A172 (cell line): Measurements from ENCODE around the gene OR11G2. TPM values are rescaled to one million over a fixed set of nuclear protein-coding genes. Genes with fewer than 3 reads are reported as not detected.
"Not testable (repeated sequence)": the region's sequence is repeated elsewhere in the genome, so short reads cannot be mapped to it uniquely, and the experiment has no call there.

ENCODE experiments used
- DNase-seq: peaks from one replicate; pipeline ENCODE4 v3.0.0-alpha.2; 2015; ENCODE audit warnings: low spot score
- total RNA-seq: library from RNA; depleted of rRNA; stranded (reverse); fragments of >200 nt; shearing (Covaris generic); gene quantifications from 2 replicates; pipeline ENCODE4 v1.2.3, GENCODE V29; 2014; rRNA removed

Gene OR11G2
- total RNA-seq: not detected in 2 replicates

DNA sequence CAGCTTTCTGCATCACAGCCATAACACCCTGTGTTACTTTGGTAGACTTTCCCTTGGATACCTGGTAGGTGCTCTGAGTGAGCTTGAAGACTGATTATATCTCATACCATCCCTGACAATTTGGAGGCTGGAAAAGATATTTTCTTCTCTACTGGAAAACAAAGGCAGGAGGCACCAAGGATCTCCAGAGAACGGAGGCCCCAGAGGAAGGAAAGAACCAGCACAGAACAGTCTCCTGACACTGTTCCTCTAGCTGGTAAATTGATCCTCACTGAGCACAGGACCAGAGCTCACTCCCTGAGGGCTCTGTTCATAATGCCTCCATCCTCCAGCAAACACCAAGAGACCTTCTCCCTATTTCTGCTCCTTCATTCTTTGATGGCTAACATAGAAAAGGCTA, at the start of gene OR11G2:
TSS of gene OR11G2 (plus strand) at position 301 of the 400 bp plus-strand sequence. CDS start 6,542 bp downstream, outside the sequence.
- no peak for DNase-seq

DNA sequence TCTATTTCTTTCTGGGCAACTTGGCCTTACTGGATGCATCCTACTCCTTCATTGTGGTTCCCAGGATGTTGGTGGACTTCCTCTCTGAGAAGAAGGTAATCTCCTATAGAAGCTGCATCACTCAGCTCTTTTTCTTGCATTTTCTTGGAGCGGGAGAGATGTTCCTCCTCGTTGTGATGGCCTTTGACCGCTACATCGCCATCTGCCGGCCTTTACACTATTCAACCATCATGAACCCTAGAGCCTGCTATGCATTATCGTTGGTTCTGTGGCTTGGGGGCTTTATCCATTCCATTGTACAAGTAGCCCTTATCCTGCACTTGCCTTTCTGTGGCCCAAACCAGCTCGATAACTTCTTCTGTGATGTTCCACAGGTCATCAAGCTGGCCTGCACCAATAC, 46.8 kb upstream of the OR11G2 start:
- DNase-seq: no peak

DNA sequence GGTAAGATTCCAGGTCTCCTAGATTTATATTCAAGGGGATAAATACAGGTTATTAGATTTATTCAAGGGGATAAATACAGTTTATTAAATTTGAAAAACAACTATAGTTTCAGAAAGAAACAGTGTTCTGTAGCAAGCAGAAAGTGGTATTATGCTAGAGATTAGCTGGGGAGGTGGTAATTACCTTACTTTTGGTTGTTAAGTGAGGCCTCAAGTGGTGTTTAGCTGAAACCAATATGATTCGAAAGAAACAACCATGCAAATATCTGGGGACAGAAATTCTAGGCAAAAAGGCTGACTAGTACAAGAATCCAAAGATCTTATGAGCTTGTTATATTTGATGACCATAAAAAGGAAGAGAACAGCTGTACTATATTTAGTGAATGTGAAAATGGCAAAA, 45.9 kb upstream of the OR11G2 start:
- DNase-seq: no peak

DNA sequence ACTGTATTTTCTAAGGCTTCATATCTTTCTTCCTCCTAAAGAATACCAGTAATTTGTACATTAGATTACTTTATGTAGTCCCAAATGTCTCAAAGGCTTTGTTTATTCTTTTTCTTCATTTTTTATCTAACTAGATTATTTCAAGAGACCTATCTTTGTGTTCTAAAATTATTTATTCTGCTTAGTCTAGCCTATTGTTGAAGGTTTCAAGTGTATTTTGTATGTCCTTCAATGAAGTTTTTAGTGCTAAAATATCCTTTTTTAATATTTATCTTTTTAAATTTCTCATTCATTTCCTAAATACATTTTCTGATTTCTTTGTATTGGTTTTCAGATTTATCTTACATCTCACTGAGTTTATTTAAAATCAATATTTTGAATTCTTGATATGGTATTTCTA, 26.2 kb upstream of the OR11G2 start:
- no peak for DNase-seq

DNA sequence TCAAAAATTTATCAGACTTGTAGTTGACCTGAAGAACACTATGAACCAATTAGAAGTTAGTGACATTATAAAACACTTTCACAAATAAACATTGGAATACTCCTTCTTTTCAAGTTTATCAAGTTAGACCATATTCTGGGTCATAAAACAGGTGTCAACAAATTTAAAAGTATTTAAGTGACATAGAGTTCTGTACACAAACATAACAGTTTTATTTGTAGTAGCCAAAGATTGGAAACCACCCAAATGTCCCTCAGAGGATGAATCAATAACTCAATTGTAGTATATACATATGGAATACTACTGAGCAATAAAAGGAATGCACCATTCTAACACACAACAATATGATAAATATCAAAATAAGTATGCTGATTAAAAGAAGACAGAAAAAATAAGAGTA, 23.6 kb upstream of the OR11G2 start:
- no peak for DNase-seq

- DNase-seq: peak; percentile 44
These were observed 20.8 kb upstream of the OR11G2 start for GRCh38 chr14:20169852-20170251.

GRCh38 chr14:20174205-20174604, 16.5 kb upstream of the OR11G2 start:
- not testable (repeated sequence) for DNase-seq

GRCh38 chr14:20176330-20176729, 14.4 kb upstream of the OR11G2 start:
- no peak for DNase-seq

- peak; percentile 1 for DNase-seq
These were observed 13.2 kb upstream of the OR11G2 start for GRCh38 chr14:20177433-20177974.

GRCh38 chr14:20179218-20179617, 11.5 kb upstream of the OR11G2 start:
- no peak for DNase-seq

DNA sequence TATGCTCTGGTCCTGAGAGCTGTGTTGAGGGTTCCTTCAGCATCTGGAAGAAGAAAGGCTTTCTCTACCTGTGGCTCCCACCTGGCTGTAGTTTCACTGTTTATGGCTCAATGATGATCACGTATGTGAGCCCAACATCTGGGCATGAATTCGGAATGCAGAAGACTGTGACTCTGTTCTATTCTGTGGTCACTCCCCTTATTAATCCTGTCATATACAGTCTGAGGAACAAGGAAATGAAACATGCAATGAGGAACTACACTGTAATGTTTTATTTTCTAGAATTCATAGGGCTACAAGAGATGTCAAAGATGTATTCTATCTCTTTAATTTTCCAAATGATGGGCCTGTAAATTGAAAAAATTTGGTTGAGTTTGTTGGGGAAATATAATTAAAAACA, 10.8 kb upstream of the OR11G2 start:
- DNase-seq: no peak

GRCh38 chr14:20180486-20180885, 10.2 kb upstream of the OR11G2 start:
- DNase-seq: no peak

DNA sequence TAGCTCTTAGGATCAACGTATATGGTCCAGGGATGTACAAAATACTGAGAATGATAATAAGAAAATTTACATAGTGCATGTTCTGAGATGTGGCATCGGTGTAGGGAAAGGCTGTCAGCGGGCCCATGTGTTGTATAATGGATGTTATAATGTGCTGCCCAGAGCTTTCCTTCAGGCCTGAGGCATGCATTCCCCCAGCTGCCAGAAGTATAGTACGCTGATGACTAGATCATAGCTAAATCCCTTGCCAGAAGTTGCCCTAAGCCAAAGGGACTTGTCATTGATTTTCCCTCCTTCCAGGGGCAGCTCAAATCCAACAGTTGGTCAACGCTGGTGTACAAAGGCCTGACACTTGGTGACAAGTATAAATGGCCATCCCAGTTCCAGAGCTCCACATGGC, 6.5 kb upstream of the OR11G2 start:
- no peak for DNase-seq

DNA sequence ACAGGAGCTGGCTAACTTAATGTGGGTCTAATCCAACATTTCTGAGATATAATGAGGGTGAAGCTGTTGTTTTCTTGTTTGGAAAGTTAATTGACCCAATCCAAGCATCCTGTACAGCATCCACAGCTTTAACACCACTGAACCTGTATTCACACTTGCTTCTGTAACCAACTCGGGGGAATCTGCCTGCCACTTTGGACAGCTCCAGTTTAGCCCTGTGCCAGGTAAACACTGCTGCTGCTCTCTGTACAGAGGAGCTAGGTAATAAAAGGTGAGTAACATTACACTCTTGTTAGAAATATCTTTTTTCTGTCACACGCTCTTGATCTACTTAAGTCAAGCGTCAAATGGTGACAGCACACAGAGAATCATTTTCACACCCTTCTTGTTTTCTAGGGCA, 700 bp downstream of the OR11G2 start:
- no peak for DNase-seq

GRCh38 chr14:20194101-20194500, 3.4 kb downstream of the OR11G2 start:
- DNase-seq: no peak

GRCh38 chr14:20195170-20195569, 4.5 kb downstream of the OR11G2 start:
- not testable (repeated sequence) for DNase-seq

DNA sequence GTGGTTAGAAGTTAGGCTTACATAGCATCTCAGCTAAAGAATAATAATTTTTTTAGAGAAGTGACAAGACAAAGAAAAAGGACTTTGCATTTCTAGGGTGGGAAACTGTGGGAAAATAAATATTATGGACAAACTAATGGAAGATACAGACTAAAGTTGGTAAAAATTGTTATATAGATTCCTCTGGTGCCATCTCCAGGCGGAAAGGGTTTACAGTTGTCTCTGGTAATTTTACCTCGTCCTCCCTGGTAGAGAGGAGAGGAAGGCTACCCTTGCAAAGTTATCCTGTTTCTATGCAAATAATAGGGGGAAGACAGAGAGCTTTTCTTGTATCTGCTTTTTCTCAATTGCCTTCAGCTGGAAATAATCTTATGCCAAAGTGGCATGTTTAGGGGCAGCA, 5.2 kb downstream of the OR11G2 start:
- peak; percentile 10 for DNase-seq

GRCh38 chr14:20197459-20197858, 6.8 kb downstream of the OR11G2 start:
- no peak for DNase-seq

DNA sequence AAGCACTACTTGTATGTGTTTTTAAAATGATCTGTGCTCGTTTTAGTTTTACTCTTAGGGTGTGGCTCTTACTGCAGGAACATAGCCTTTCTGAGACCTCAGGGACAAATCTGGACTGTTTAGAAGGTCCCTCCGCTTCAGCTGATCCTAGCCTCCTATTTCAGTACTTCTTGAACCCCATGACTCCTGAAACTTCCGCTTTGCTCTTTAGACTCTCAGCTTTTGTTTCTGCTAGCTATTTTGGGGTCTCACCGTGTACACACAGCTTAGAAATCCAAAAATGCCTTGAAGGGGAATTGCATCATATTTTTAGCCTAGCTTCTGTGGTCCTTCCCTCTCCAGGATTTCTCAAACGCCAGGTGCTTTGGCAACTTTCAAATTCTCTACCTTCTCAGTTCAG, 8.3 kb downstream of the OR11G2 start:
- no peak for DNase-seq

GRCh38 chr14:20204721-20205120, 14.0 kb downstream of the OR11G2 start:
- no peak for DNase-seq

- DNase-seq: no peak
These were observed 18.9 kb downstream of the OR11G2 start for GRCh38 chr14:20209595-20209994.

DNA sequence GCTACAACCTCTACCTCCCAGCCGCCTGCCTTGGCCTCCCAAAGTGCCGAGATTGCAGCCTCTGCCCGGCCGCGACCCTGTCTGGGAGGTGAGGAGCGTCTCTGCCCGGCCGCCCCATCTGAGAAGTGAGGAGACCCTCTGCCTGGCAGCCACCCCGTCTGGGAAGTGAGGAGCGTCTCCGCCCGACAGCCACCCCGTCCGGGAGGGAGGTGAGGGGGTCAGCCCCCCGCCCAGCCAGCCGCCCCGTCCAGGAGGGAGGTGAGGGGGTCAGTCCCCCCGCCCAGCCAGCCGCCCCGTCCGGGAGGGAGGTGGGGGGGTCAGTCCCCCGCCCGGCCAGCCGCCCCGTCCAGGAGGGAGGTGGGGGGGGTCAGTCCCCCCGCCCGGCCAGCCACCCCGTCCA, 21.7 kb downstream of the OR11G2 start:
- not testable (repeated sequence) for DNase-seq

- no peak for DNase-seq
These were observed 24.5 kb downstream of the OR11G2 start for GRCh38 chr14:20215196-20215595.

DNA sequence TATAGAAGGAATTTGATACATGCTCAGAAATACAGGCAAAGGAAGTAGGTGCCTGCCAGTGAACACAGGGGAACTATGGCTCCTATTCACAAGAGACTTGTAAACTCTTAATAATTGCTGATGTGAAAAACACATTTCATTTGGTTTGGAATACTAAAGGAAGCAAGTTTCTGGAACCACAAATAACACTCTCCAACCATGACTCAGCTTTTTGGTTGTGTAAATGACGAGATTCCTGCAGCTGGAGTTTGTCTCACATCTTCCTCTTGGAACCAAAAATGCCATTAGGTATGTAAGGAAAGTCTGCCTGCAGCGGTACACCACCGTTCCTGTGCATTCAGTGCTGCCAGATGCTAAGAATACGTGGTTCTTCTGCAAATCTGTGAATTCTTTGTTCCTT, 28.3 kb downstream of the OR11G2 start:
- DNase-seq: peak; percentile 10
